Stomach (tissue), 4 donors: ENCODE data around the gene ZW10.

ENCODE experiments used
- EP300 ChIP-seq: sonication (generic); formaldehyde crosslinking; IDR thresholded peaks from one replicate; pipeline ENCODE4 v1.6.1; 2017; ENCODE audit warnings: antibody characterized with exemption
- POLR2A ChIP-seq, 4 donors: fragments of 450-650 bp; IDR thresholded peaks; one replicate each; pipeline ENCODE4 v1.6.1; 2016; ENCODE audit warnings: antibody characterized with exemption in 4 of 4, control low read depth in 2 of 4, mild to moderate bottlenecking in 1 of 4, moderate library complexity in 1 of 4
- POLR2AphosphoS5 ChIP-seq, 3 donors: sonication (generic); formaldehyde crosslinking; IDR thresholded peaks; one replicate each; pipeline ENCODE4 v1.6.1; 2016; ENCODE audit warnings: antibody characterized with exemption in 3 of 3
- TF ChIP-seq, protein P1 (sequence below), 7 experiments: fragments of 450-650 bp in 4 of 7; fragments of 200-600 bp in 3 of 7; sonication (generic) in 3 of 7; IDR thresholded peaks; one replicate each; pipeline ENCODE4 v1.5.1; 2016 to 2019; ENCODE audit warnings: antibody characterized with exemption in 7 of 7, control low read depth in 2 of 7, mild to moderate bottlenecking in 1 of 7

DNA sequence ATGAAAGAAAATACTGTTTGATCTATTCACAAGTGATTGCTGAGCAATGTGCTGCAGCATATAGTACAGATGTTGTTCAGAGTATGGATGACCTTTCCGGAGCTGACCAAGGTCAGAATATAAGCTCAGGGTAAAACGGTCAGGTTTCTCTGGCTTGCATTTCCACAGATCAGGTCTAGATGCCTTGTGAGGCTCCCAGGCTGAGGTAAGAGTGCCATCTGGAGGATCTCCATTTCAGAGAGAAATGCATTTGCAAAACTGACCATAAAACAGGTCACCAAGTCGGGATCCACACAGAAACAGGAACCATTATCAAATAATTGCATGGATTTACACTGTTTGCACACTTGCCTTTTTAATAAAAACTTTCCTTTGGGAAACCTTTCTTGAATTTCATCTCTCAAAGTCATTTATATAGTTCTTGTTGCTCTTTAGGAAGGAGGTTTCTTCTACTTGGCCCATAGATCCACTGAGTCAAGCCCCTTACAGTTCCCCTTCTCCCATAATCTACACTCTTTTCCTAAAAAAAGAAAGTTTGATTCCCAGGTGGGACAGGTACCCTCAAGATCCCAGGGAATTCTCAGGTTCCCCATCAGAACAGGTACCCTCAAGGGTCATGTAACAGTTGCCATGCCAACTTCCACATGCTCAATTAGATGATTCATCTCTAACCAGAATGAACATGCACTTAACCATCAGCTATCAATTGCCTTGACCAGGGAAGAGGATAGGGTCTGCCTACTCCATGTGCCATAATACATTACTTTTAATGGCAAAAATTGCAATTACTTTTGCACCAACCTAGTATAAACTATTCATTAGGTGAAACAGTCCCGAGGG is 42.4 kb downstream of the ZW10 start:
- TF ChIP-seq POLR2AphosphoS5 (IDR thresholded peaks at IDR 0.05) (no peak), POLR2A (IDR thresholded peaks at IDR 0.05) (no peak), EP300 (no peak)
- TF ChIP-seq, protein P1, sequence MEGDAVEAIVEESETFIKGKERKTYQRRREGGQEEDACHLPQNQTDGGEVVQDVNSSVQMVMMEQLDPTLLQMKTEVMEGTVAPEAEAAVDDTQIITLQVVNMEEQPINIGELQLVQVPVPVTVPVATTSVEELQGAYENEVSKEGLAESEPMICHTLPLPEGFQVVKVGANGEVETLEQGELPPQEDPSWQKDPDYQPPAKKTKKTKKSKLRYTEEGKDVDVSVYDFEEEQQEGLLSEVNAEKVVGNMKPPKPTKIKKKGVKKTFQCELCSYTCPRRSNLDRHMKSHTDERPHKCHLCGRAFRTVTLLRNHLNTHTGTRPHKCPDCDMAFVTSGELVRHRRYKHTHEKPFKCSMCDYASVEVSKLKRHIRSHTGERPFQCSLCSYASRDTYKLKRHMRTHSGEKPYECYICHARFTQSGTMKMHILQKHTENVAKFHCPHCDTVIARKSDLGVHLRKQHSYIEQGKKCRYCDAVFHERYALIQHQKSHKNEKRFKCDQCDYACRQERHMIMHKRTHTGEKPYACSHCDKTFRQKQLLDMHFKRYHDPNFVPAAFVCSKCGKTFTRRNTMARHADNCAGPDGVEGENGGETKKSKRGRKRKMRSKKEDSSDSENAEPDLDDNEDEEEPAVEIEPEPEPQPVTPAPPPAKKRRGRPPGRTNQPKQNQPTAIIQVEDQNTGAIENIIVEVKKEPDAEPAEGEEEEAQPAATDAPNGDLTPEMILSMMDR (IDR thresholded peaks at IDR 0.05) = peak in 3 of 7 experiments; percentile 13 to 45 (median 23)
